G401 (cell line): ENCODE results near the gene MEFV. TPM values are rescaled to one million over a fixed set of nuclear protein-coding genes. Genes with fewer than 3 reads are reported as not detected.

Experiments used
- total RNA-seq: library from RNA; depleted of rRNA; stranded (reverse); fragments of >200 nt; shearing (Covaris generic); gene quantifications from 2 replicates; pipeline ENCODE4 v1.2.3, GENCODE V29; 2014; rRNA removed

MEFV gene
- total RNA-seq, 1 experiment from 2014 or later = not detected

Other genes with a start within 250 kb of the MEFV start
- gene CLDN9, start 243.7 kb downstream of the MEFV start, total RNA-seq = not detected in 2 replicates
- gene CLDN6, start 238.4 kb downstream of the MEFV start, total RNA-seq = 1.7 and 2.7 TPM in 2 replicates
- 128 and 129 TPM in 2 replicates for gene TNFRSF12A, start 236.3 kb downstream of the MEFV start, total RNA-seq
- gene HCFC1R1, start 232.7 kb downstream of the MEFV start, total RNA-seq = 55.9 and 59.3 TPM in 2 replicates
- 106 and 120 TPM in 2 replicates for gene THOC6, start 232.6 kb downstream of the MEFV start, total RNA-seq
- 1.1 and 1.2 TPM in 2 replicates for gene BICDL2, start 219.7 kb downstream of the MEFV start, total RNA-seq
- 0.95 and 2.9 TPM in 2 replicates for gene MMP25, start 210.1 kb downstream of the MEFV start, total RNA-seq
- 17.4 and 22.8 TPM in 2 replicates for gene IL32, start 191.0 kb downstream of the MEFV start, total RNA-seq
- 11.2 and 17.3 TPM in 2 replicates for gene ZSCAN10, start 157.3 kb downstream of the MEFV start, total RNA-seq
- gene ZNF205, start 144.0 kb downstream of the MEFV start, total RNA-seq = 21.3 and 27.6 TPM in 2 replicates
- gene ZNF213, start 121.6 kb downstream of the MEFV start, total RNA-seq = 0.31 and 0.61 TPM in 2 replicates
- gene OR1F1, start 68.4 kb downstream of the MEFV start, total RNA-seq = not detected in 2 replicates
- gene ZNF200, start 21.5 kb downstream of the MEFV start, total RNA-seq = 9.8 and 10.1 TPM in 2 replicates
- 87.5 and 117 TPM in 2 replicates for gene ZNF263, start 26.9 kb upstream of the MEFV start, total RNA-seq
- gene TIGD7, start 48.8 kb upstream of the MEFV start, total RNA-seq = 6.5 and 11.8 TPM in 2 replicates
- 23.0 and 25.4 TPM in 2 replicates for gene ZNF75A, start 48.9 kb upstream of the MEFV start, total RNA-seq
- not detected in 2 replicates for gene OR2C1, start 99.3 kb upstream of the MEFV start, total RNA-seq
- 30.4 and 31.3 TPM in 2 replicates for gene ZSCAN32, start 144.4 kb upstream of the MEFV start, total RNA-seq
- gene ZNF174, start 144.6 kb upstream of the MEFV start, total RNA-seq = 20.0 and 26.6 TPM in 2 replicates
- 0.18 and 0.61 TPM in 2 replicates for gene ZNF597, start 186.9 kb upstream of the MEFV start, total RNA-seq
- 5.2 and 35.3 TPM in 2 replicates for gene NAA60, start 187.0 kb upstream of the MEFV start, total RNA-seq
- gene C16orf90, start 238.9 kb upstream of the MEFV start, total RNA-seq = not detected in 2 replicates
- 15.6 and 24.5 TPM in 2 replicates for gene CLUAP1, start 244.4 kb upstream of the MEFV start, total RNA-seq